Neural cell (in vitro differentiated cells): Measurements from ENCODE around the gene IER5L. TPM values are rescaled to one million over a fixed set of nuclear protein-coding genes. Genes with fewer than 3 reads are reported as not detected.

Source experiments
- H2AFZ ChIP-seq: fragments of 200-600, 300-800 bp; sonication (generic), shearing (Covaris generic); 2 replicates; pipeline ENCODE4 v1.6.0; 2014; ENCODE audit warnings: low read depth, mild to moderate bottlenecking, antibody characterized with exemption, low read length, moderate library complexity
- H3F3A ChIP-seq: fragments of 200-600 bp; shearing (Covaris generic); 2 replicates; pipeline ENCODE4 v1.6.1; 2016; ENCODE audit warnings: mild to moderate bottlenecking, moderate library complexity, mixed read lengths, antibody characterized with exemption, low read length; ENCODE audit not compliant: insufficient read depth, poor library complexity, severe bottlenecking
- H3K27ac ChIP-seq: fragments of 200-600, 300-800 bp; sonication (generic), shearing (Covaris generic); 2 replicates; pipeline ENCODE4 v1.5.1; 2014; ENCODE audit warnings: mild to moderate bottlenecking, low read length, moderate library complexity
- H3K27me3 ChIP-seq: fragments of 300-800, 200-600 bp; sonication (generic), shearing (Covaris generic); 2 replicates; pipeline ENCODE4 v1.6.0; 2014; ENCODE audit warnings: mild to moderate bottlenecking, low read depth, low read length, moderate library complexity; ENCODE audit not compliant: insufficient read depth
- H3K36me3 ChIP-seq: fragments of 300-800, 200-600 bp; sonication (generic), shearing (Covaris generic); 2 replicates; pipeline ENCODE4 v1.5.1; 2014; ENCODE audit warnings: mild to moderate bottlenecking, antibody characterized with exemption, low read length, moderate library complexity; ENCODE audit not compliant: insufficient read depth
- H3K4me2 ChIP-seq: fragments of 300-800, 200-600 bp; sonication (generic), shearing (Covaris generic); 2 replicates; pipeline ENCODE4 v1.6.0; 2014; ENCODE audit warnings: mild to moderate bottlenecking, low read length
- H3K4me3 ChIP-seq: fragments of 300-800, 200-600 bp; sonication (generic), shearing (Covaris generic); 2 replicates; pipeline ENCODE4 v1.5.1; 2014; ENCODE audit warnings: mild to moderate bottlenecking, low read length, moderate library complexity
- H3K79me2 ChIP-seq: fragments of 200-600 bp; shearing (Covaris generic); replicated peaks from 2 replicates; pipeline ENCODE4 v1.6.0; 2014; ENCODE audit warnings: mild to moderate bottlenecking, low read length, moderate library complexity; ENCODE audit not compliant: insufficient read depth
- H3K9ac ChIP-seq: fragments of 300-800, 200-600 bp; sonication (generic), shearing (Covaris generic); 2 replicates; pipeline ENCODE4 v1.6.1; 2016; ENCODE audit warnings: mild to moderate bottlenecking, low read length, mixed read lengths
- H3K9me2 ChIP-seq: fragments of 200-600 bp; shearing (Covaris generic); 2 replicates; pipeline ENCODE4 v1.6.1; 2016; ENCODE audit warnings: mild to moderate bottlenecking, low read length, mixed read lengths; ENCODE audit not compliant: insufficient read depth
- H3K9me3 ChIP-seq: fragments of 200-600, 300-800 bp; sonication (generic), shearing (Covaris generic); 2 replicates; pipeline ENCODE4 v1.6.1; 2016; ENCODE audit warnings: mild to moderate bottlenecking, mixed run types, low read length, moderate library complexity, mixed read lengths
- H4K20me1 ChIP-seq: fragments of 200-600 bp; shearing (Covaris generic); 2 replicates; pipeline ENCODE4 v1.6.1; 2016; ENCODE audit warnings: mild to moderate bottlenecking, mixed run types; ENCODE audit not compliant: insufficient read depth
- CTCF ChIP-seq: fragments of 450-650 bp; IDR thresholded peaks from 2 replicates; pipeline ENCODE4 v1.5.1; 2014; ENCODE audit warnings: antibody characterized with exemption, mild to moderate bottlenecking, moderate library complexity; ENCODE audit not compliant: poor library complexity, severe bottlenecking
- EP300 ChIP-seq: fragments of 450-650 bp; conservative IDR thresholded peaks from 2 replicates; pipeline ENCODE4 v1.6.1; 2014; ENCODE audit warnings: antibody characterized with exemption, mild to moderate bottlenecking, moderate library complexity; ENCODE audit not compliant: poor library complexity, severe bottlenecking
- EZH2 ChIP-seq: fragments of 200-600, 300-800 bp; shearing (Covaris generic), sonication (generic); IDR thresholded peaks from 2 replicates; pipeline ENCODE4 v1.6.1; 2014; ENCODE audit warnings: antibody characterized with exemption, low read length, borderline replicate concordance, mild to moderate bottlenecking; ENCODE audit not compliant: insufficient read depth, poor library complexity, severe bottlenecking
- MXI1 ChIP-seq: fragments of 450-650 bp; conservative IDR thresholded peaks from 2 replicates; pipeline ENCODE4 v1.6.1; 2014; ENCODE audit warnings: antibody characterized with exemption, mild to moderate bottlenecking; ENCODE audit not compliant: poor library complexity, severe bottlenecking
- POLR2AphosphoS5 ChIP-seq: IDR thresholded peaks from 2 replicates; pipeline ENCODE4 v1.6.1; 2012
- RAD21 ChIP-seq: fragments of 450-650 bp; conservative IDR thresholded peaks from 2 replicates; pipeline ENCODE4 v1.6.1; 2014; ENCODE audit warnings: antibody characterized with exemption, mild to moderate bottlenecking, moderate library complexity
- REST ChIP-seq: IDR thresholded peaks from 2 replicates; pipeline ENCODE4 v1.6.1; 2012; ENCODE audit warnings: borderline replicate concordance
- SMC3 ChIP-seq: fragments of 450-650 bp; conservative IDR thresholded peaks from 2 replicates; pipeline ENCODE4 v1.6.1; 2014; ENCODE audit warnings: antibody characterized with exemption, mild to moderate bottlenecking, moderate library complexity; ENCODE audit not compliant: poor library complexity
- polyA plus RNA-seq: library from polyadenylated mRNA; depleted of rRNA; stranded (reverse); fragments of >200 nt; gene quantifications from 2 replicates; pipeline ENCODE4 v1.2.3, GENCODE V29; 2014

IER5L gene
- polyA plus RNA-seq, 1 donor from 2014 or later, result 20.8 TPM

- no peak overlapping the region for H3K27ac ChIP-seq
- H3K4me3 ChIP-seq, result no peak overlapping the region
- H4K20me1 ChIP-seq, result no peaks in the 10 kb centered on the region
- no peaks in the 10 kb centered on the region for H3K79me2 ChIP-seq
- H3K36me3 ChIP-seq, result no peaks in the 10 kb centered on the region
- no peak overlapping the region for H3K9ac ChIP-seq
- no peaks in the 10 kb centered on the region for H3K27me3 ChIP-seq
- TF ChIP-seq RAD21 (no peak), SMC3 (no peak), MXI1 (no peak), CTCF (no peak), POLR2AphosphoS5 (no peak), EP300 (no peak), REST (no peak), EZH2 (no peak)
- H3F3A ChIP-seq, result no peaks in the 10 kb centered on the region
- H3K4me2 ChIP-seq, result no peak overlapping the region
- no peaks in the 10 kb centered on the region for H3K9me3 ChIP-seq
- H3K9me2 ChIP-seq, result no peaks in the 10 kb centered on the region
- no peak overlapping the region for H2AFZ ChIP-seq
These were observed 43.2 kb upstream of the IER5L start for GRCh38 chr9:129221233-129221632.

- TF ChIP-seq CTCF (no peak), EP300 (no peak), MXI1 (no peak), REST (no peak)
- Histone ChIP-seq H3K27ac (no peak overlapping the region), H3K79me2 (no peaks in the 10 kb centered on the region), H3K9me2 (no peaks in the 10 kb centered on the region), H3K9me3 (no peaks in the 10 kb centered on the region), H4K20me1 (no peaks in the 10 kb centered on the region), H3K9ac (no peak overlapping the region), H3K4me2 (no peak overlapping the region), H2AFZ (no peak overlapping the region), H3F3A (no peaks in the 10 kb centered on the region), H3K4me3 (no peak overlapping the region), H3K27me3 (no peaks in the 10 kb centered on the region), H3K36me3 (no peaks in the 10 kb centered on the region)
These were observed 42.7 kb upstream of the IER5L start for GRCh38 chr9:129220771-129221170.
